Fibroblast of lung (primary cell): ENCODE measurements around the gene FNDC3A.

Source experiments
- CTCF ChIP-seq, 2 donors: IDR thresholded peaks in 1 of 2; conservative IDR thresholded peaks in 1 of 2; 1 replicate in 1 of 2; 2 replicates in 1 of 2; pipeline ENCODE4 v1.5.1; 2011 to 2012; ENCODE audit warnings: low read length in 2 of 2, control low read depth in 1 of 2, inconsistent platforms in 1 of 2, low read depth in 1 of 2, mild to moderate bottlenecking in 1 of 2
- EZH2 ChIP-seq: IDR thresholded peaks from 2 replicates; pipeline ENCODE4 v1.5.1; 2012; ENCODE audit warnings: low read length, control low read depth, mild to moderate bottlenecking; ENCODE audit errors: missing control alignments

DNA sequence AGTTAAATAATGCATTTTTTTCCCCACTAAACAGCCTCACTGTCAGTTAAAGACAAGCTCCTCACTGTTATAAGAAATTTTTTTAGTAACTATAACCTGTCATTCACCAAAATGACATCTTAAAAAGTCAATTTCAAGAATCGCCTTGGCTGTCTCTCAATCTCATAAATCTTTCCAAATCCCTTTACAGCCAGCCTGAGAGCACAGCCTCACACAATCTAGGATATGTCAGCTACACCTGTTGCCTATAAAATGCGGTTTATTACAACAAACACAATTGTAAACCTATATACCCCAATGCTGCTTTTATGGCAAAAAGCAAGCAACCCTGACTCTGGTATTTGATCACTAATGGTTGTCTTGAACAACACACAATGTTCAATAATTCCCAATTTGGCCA lies 29.5 kb upstream of the FNDC3A start:
- TF ChIP-seq EZH2, result no peak
- TF ChIP-seq CTCF (conservative IDR thresholded peaks at IDR 0.05 in 1 of 2, IDR thresholded peaks at IDR 0.05 in 1 of 2; ENCODE audit: low read depth in 1 of 2, low read length in 2 of 2), result no peak
